ENCODE data around the gene PITPNM1.

The PITPNM1 gene

GRCh38 chr11:67464411-67465188 is 40.6 kb downstream of the PITPNM1 start:
- Histone ChIP-seq H3K27me3 (ENCODE audit: insufficient read depth, poor library complexity, severe bottlenecking) (no peaks in the 10 kb centered on the region), H3K27ac (replicated peaks) (peak overlapping the region; percentile 84), H3K4me3 (replicated peaks; ENCODE audit: insufficient read depth, low read length) (peak overlapping the region; percentile 89)
- DNase-seq (ENCODE audit: low read depth in 1 of 2, low spot score in 1 of 2), result peak; percentile 87 to 94
- TF ChIP-seq REST (IDR thresholded peaks at IDR 0.05; ENCODE audit: insufficient replicate concordance, low read depth), result peak; percentile 24
- peak; percentile 75 for TF ChIP-seq POLR2AphosphoS5 (IDR thresholded peaks at IDR 0.05; ENCODE audit: low read depth)
- TF ChIP-seq SPI1 (IDR thresholded peaks at IDR 0.05; ENCODE audit: borderline replicate concordance, low read depth), result no peak; the same call in 1 of the 2 replicates
- no peak for TF ChIP-seq CTCF (IDR thresholded peaks at IDR 0.05; ENCODE audit: insufficient read depth, low read length)
- TF ChIP-seq GABPA (IDR thresholded peaks at IDR 0.05; ENCODE audit: low read depth), result no peak

- TF ChIP-seq REST (IDR thresholded peaks at IDR 0.05; ENCODE audit: insufficient replicate concordance, low read depth) (no peak), CTCF (IDR thresholded peaks at IDR 0.05; ENCODE audit: insufficient read depth, low read length) (no peak), POLR2AphosphoS5 (IDR thresholded peaks at IDR 0.05; ENCODE audit: low read depth) (peak; percentile 71), GABPA (IDR thresholded peaks at IDR 0.05; ENCODE audit: low read depth) (no peak), SPI1 (IDR thresholded peaks at IDR 0.05; ENCODE audit: borderline replicate concordance, low read depth) (no peak)
- DNase-seq (ENCODE audit: low read depth in 1 of 2, low spot score in 1 of 2), result peak; percentile 67 to 87
- H3K4me3 ChIP-seq (replicated peaks; ENCODE audit: insufficient read depth, low read length), result peak overlapping the region; percentile 89
- no peaks in the 10 kb centered on the region for H3K27me3 ChIP-seq (ENCODE audit: insufficient read depth, poor library complexity, severe bottlenecking)
- peak overlapping the region; percentile 84 for H3K27ac ChIP-seq (replicated peaks)
Observed at GRCh38 chr11:67463680-67464410, 41.3 kb downstream of the PITPNM1 start.

GRCh38 chr11:67463186-67463585 is 42.0 kb downstream of the PITPNM1 start:
- TF ChIP-seq CTCF (IDR thresholded peaks at IDR 0.05; ENCODE audit: insufficient read depth, low read length) (no peak), GABPA (IDR thresholded peaks at IDR 0.05; ENCODE audit: low read depth) (no peak), SPI1 (IDR thresholded peaks at IDR 0.05; ENCODE audit: borderline replicate concordance, low read depth) (no peak), POLR2AphosphoS5 (IDR thresholded peaks at IDR 0.05; ENCODE audit: low read depth) (no peak), REST (IDR thresholded peaks at IDR 0.05; ENCODE audit: insufficient replicate concordance, low read depth) (no peak)
- DNase-seq (ENCODE audit: low read depth in 1 of 2, low spot score in 1 of 2), result no peak
- no peaks in the 10 kb centered on the region for H3K27me3 ChIP-seq (ENCODE audit: insufficient read depth, poor library complexity, severe bottlenecking)
- no peak overlapping the region for H3K27ac ChIP-seq (replicated peaks)
- H3K4me3 ChIP-seq (replicated peaks; ENCODE audit: insufficient read depth, low read length), result no peak overlapping the region

All from HL-60 (cell line).